Neural cell (in vitro differentiated cells): ENCODE data around the gene HELZ2.

Experiments
- CTCF ChIP-seq: fragments of 450-650 bp; IDR thresholded peaks from 2 replicates; pipeline ENCODE4 v1.5.1; 2014; ENCODE audit warnings: antibody characterized with exemption, mild to moderate bottlenecking, moderate library complexity; ENCODE audit not compliant: poor library complexity, severe bottlenecking
- EP300 ChIP-seq: fragments of 450-650 bp; conservative IDR thresholded peaks from 2 replicates; pipeline ENCODE4 v1.6.1; 2014; ENCODE audit warnings: antibody characterized with exemption, mild to moderate bottlenecking, moderate library complexity; ENCODE audit not compliant: poor library complexity, severe bottlenecking
- MXI1 ChIP-seq: fragments of 450-650 bp; conservative IDR thresholded peaks from 2 replicates; pipeline ENCODE4 v1.6.1; 2014; ENCODE audit warnings: antibody characterized with exemption, mild to moderate bottlenecking; ENCODE audit not compliant: poor library complexity, severe bottlenecking
- POLR2AphosphoS5 ChIP-seq: IDR thresholded peaks from 2 replicates; pipeline ENCODE4 v1.6.1; 2012
- RAD21 ChIP-seq: fragments of 450-650 bp; conservative IDR thresholded peaks from 2 replicates; pipeline ENCODE4 v1.6.1; 2014; ENCODE audit warnings: antibody characterized with exemption, mild to moderate bottlenecking, moderate library complexity
- TAF1 ChIP-seq: IDR thresholded peaks from 2 replicates; pipeline ENCODE4 v1.6.1; 2012; ENCODE audit warnings: low read depth

GRCh38 chr20:63551068-63551467, 23.0 kb downstream of the HELZ2 start:
- TF ChIP-seq EP300 (no peak), CTCF (no peak), TAF1 (no peak), POLR2AphosphoS5 (no peak), MXI1 (no peak), RAD21 (no peak)
